Measurements from ENCODE around the gene APOBEC3H. TPM values are rescaled to one million over a fixed set of nuclear protein-coding genes. Genes with fewer than 3 reads are reported as not detected.
A peak's percentile ranks its signal among the peaks of the same experiment; 100 is the strongest.

The APOBEC3H gene
- total RNA-seq, 1 donor from 2014 or later, result not detected

GRCh38 chr22:39122772-39123470 lies 25.9 kb downstream of the APOBEC3H start:
- Mint-ChIP-seq H3K4me3 (ENCODE audit: unreplicated experiment) (no peak overlapping the region), H3K36me3 (ENCODE audit: low read depth) (no peaks in the 10 kb centered on the region), H3K27ac (ENCODE audit: unreplicated experiment) (no peak overlapping the region), H3K4me1 (ENCODE audit: low read depth) (no peaks in the 10 kb centered on the region), H3K27me3 (ENCODE audit: low read depth) (peaks cover 11% of the 10 kb centered on the region), H3K9me3 (ENCODE audit: low read depth) (no peaks in the 10 kb centered on the region)
- TF ChIP-seq, protein P1, sequence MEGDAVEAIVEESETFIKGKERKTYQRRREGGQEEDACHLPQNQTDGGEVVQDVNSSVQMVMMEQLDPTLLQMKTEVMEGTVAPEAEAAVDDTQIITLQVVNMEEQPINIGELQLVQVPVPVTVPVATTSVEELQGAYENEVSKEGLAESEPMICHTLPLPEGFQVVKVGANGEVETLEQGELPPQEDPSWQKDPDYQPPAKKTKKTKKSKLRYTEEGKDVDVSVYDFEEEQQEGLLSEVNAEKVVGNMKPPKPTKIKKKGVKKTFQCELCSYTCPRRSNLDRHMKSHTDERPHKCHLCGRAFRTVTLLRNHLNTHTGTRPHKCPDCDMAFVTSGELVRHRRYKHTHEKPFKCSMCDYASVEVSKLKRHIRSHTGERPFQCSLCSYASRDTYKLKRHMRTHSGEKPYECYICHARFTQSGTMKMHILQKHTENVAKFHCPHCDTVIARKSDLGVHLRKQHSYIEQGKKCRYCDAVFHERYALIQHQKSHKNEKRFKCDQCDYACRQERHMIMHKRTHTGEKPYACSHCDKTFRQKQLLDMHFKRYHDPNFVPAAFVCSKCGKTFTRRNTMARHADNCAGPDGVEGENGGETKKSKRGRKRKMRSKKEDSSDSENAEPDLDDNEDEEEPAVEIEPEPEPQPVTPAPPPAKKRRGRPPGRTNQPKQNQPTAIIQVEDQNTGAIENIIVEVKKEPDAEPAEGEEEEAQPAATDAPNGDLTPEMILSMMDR (IDR thresholded peaks at IDR 0.05), result no peak
- no peak for DNase-seq (ENCODE audit: low spot score)

GRCh38 chr22:39123751-39124581 lies 26.9 kb downstream of the APOBEC3H start:
- H3K27ac Mint-ChIP-seq (ENCODE audit: unreplicated experiment), result no peak overlapping the region

GRCh38 chr22:39125622-39126021 lies 28.6 kb downstream of the APOBEC3H start:
- TF ChIP-seq, protein P1 (IDR thresholded peaks at IDR 0.05), result no peak
- no peak for DNase-seq (ENCODE audit: low spot score)
- no peaks in the 10 kb centered on the region for H3K9me3 Mint-ChIP-seq (ENCODE audit: low read depth)
- peaks cover 3% of the 10 kb centered on the region for H3K27me3 Mint-ChIP-seq (ENCODE audit: low read depth)
- no peak overlapping the region for H3K4me3 Mint-ChIP-seq (ENCODE audit: unreplicated experiment)
- no peak overlapping the region for H3K27ac Mint-ChIP-seq (ENCODE audit: unreplicated experiment)
- H3K4me1 Mint-ChIP-seq (ENCODE audit: low read depth), result peaks cover 3% of the 10 kb centered on the region
- no peaks in the 10 kb centered on the region for H3K36me3 Mint-ChIP-seq (ENCODE audit: low read depth)

More at GRCh38 chr22:39123751-39124581, 26.9 kb downstream of the APOBEC3H start:
- H3K4me3 Mint-ChIP-seq (ENCODE audit: unreplicated experiment), result no peak overlapping the region
- H3K36me3 Mint-ChIP-seq (ENCODE audit: low read depth), result no peaks in the 10 kb centered on the region
- TF ChIP-seq, protein P1 (IDR thresholded peaks at IDR 0.05), result no peak
- DNase-seq (ENCODE audit: low spot score), result peak; percentile 83
- H3K27me3 Mint-ChIP-seq (ENCODE audit: low read depth), result peaks cover 6% of the 10 kb centered on the region
- H3K4me1 Mint-ChIP-seq (ENCODE audit: low read depth), result no peaks in the 10 kb centered on the region
- H3K9me3 Mint-ChIP-seq (ENCODE audit: low read depth), result no peaks in the 10 kb centered on the region

DNA sequence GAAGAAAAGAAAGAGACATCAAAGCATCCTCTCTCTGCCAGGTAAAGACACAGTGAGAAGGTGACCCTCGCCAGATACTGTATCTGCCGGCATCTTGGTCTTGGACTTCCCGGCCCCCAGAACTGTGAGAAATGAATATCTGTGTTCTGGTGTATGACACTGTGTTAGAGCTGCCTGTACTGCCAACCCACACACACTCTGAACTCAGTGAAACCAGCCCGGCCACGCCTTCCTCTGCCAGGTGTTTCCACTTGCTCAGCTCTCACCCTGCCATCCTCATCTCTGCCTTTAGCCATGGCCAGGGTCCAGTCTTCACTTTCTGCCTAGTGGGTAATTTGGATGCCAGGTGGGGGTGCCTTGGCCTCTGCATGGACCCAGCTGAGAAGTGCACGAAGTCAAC lies 31.5 kb downstream of the APOBEC3H start:
- DNase-seq (ENCODE audit: low spot score), result no peak
- Mint-ChIP-seq H3K27ac (ENCODE audit: unreplicated experiment) (no peak overlapping the region), H3K4me3 (ENCODE audit: unreplicated experiment) (no peak overlapping the region), H3K27me3 (ENCODE audit: low read depth) (no peaks in the 10 kb centered on the region), H3K4me1 (ENCODE audit: low read depth) (peaks cover 7% of the 10 kb centered on the region), H3K9me3 (ENCODE audit: low read depth) (no peaks in the 10 kb centered on the region), H3K36me3 (ENCODE audit: low read depth) (no peaks in the 10 kb centered on the region)
- TF ChIP-seq, protein P1 (IDR thresholded peaks at IDR 0.05), result no peak

DNA sequence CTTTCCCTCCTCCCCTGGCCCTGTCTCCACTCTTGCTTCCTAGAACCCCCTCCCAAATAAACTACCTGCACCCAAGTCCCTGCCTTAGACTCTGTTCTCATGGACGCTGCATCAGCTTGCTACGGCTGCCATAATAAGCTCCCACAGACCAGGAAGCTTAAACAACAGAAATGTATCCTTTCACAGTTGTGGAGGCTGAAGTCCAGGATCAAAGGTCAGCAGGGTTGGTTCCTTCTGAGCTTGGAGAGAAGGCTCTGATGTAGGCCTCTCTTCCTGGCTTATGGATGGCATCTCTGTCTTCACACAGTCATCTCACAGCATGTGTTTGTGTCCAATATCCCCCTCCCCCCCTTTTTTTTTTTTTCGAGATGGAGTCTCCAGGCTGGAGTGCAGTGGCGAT lies 32.0 kb downstream of the APOBEC3H start:
- Mint-ChIP-seq H3K27me3 (ENCODE audit: low read depth) (no peaks in the 10 kb centered on the region), H3K27ac (ENCODE audit: unreplicated experiment) (no peak overlapping the region), H3K9me3 (ENCODE audit: low read depth) (no peaks in the 10 kb centered on the region), H3K36me3 (ENCODE audit: low read depth) (no peaks in the 10 kb centered on the region), H3K4me3 (ENCODE audit: unreplicated experiment) (no peak overlapping the region), H3K4me1 (ENCODE audit: low read depth) (peaks cover 7% of the 10 kb centered on the region)
- DNase-seq (ENCODE audit: low spot score), result no peak
- TF ChIP-seq, protein P1 (IDR thresholded peaks at IDR 0.05), result no peak
